Uterus (tissue), 2 donors: ENCODE measurements around the gene PPFIBP2.

Experiments
- POLR2A ChIP-seq, 2 donors: fragments of 450-650 bp; IDR thresholded peaks; one replicate each; pipeline ENCODE4 v1.6.1; 2016; ENCODE audit warnings: antibody characterized with exemption in 2 of 2, mild to moderate bottlenecking in 1 of 2, moderate library complexity in 1 of 2
- TF ChIP-seq, protein P1 (sequence below), 4 experiments: fragments of 200-600 bp in 2 of 4; fragments of 450-650 bp in 2 of 4; sonication (generic) in 2 of 4; IDR thresholded peaks; one replicate each; pipeline ENCODE4 v1.5.1; 2016 to 2019; ENCODE audit warnings: antibody characterized with exemption in 4 of 4, mild to moderate bottlenecking in 2 of 4, moderate library complexity in 1 of 4

DNA sequence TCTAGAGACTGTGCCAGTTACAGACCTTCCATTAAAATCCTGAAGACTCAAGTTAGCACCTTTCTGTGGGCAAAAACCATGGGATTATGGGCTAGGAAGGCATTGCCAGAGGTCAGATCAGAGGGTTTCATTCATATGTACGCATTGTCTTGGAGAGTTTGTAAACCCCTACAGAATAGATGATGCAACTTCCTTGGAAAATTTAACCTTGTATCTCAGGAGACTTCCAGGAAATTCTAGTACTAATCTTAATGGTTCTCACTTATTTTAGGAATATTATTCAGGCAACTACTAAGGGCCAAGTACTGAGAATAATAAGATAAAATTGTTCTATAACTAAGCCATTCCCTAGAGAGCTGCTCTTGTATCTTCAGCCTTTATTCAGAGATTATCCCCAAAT lies 21.5 kb upstream of the PPFIBP2 start:
- TF ChIP-seq, protein P1, sequence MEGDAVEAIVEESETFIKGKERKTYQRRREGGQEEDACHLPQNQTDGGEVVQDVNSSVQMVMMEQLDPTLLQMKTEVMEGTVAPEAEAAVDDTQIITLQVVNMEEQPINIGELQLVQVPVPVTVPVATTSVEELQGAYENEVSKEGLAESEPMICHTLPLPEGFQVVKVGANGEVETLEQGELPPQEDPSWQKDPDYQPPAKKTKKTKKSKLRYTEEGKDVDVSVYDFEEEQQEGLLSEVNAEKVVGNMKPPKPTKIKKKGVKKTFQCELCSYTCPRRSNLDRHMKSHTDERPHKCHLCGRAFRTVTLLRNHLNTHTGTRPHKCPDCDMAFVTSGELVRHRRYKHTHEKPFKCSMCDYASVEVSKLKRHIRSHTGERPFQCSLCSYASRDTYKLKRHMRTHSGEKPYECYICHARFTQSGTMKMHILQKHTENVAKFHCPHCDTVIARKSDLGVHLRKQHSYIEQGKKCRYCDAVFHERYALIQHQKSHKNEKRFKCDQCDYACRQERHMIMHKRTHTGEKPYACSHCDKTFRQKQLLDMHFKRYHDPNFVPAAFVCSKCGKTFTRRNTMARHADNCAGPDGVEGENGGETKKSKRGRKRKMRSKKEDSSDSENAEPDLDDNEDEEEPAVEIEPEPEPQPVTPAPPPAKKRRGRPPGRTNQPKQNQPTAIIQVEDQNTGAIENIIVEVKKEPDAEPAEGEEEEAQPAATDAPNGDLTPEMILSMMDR (IDR thresholded peaks at IDR 0.05): no peak
- no peak for TF ChIP-seq POLR2A (IDR thresholded peaks at IDR 0.05)
